AG04449 (cell line): ENCODE results near the gene SLC2A5.

ENCODE experiments used
- CTCF ChIA-PET: fragments of 350-600 bp; formaldehyde crosslinking; extraction: SDS; loops from one replicate; lab custom pipeline; 2021; ENCODE audit warnings: antibody characterized with exemption; lab: Yijun Ruan, JAX
- POLR2A ChIA-PET: fragments of 400-600, 350-600 bp; formaldehyde crosslinking; extraction: SDS; loops from one replicate; lab custom pipeline; 2020; ENCODE audit warnings: antibody characterized with exemption, inconsistent platforms; lab: Yijun Ruan, JAX
- DNase-seq: peaks from one replicate; pipeline ENCODE4 v3.0.0-alpha.2; 2010; ENCODE audit warnings: low read depth, low spot score
- H3K4me3 ChIP-seq: 2 replicates; pipeline ENCODE4 v1.5.1; 2011; ENCODE audit warnings: low read depth, mild to moderate bottlenecking, control low read depth, low read length
- TF ChIP-seq, protein P1 (sequence below): IDR thresholded peaks from one replicate; pipeline ENCODE4 v1.5.1; 2011; ENCODE audit warnings: mild to moderate bottlenecking, moderate library complexity, low read length, control low read depth, inconsistent platforms; ENCODE audit not compliant: insufficient read depth; ENCODE audit errors: missing control alignments

SLC2A5 gene

DNA sequence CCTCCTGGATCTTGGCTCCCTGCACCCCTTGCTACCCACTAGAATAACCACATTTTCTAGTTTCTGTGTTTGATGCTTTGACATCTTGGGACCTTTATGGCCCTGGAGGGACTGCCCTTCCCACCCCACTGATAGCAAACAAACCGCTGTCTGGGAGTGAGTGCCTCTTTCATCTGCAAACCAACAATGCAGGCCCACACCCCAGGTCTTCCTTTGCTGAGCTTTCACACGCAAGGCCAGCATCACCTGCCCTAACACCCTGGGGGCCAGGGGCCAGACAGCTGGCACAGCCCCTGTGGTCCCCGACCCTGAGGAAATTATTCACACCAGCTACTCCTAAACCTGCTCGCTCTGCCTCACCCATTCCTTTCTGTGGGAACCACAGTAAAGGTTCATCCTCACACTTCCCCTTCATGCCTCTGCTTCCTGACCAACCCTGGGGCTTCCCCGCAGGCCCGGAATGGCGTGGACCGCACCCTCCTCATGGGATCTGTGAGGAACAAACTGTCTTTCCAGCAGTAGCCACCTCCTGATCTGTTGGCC, 58.6 kb downstream of the SLC2A5 start:
- TF ChIP-seq, protein P1, sequence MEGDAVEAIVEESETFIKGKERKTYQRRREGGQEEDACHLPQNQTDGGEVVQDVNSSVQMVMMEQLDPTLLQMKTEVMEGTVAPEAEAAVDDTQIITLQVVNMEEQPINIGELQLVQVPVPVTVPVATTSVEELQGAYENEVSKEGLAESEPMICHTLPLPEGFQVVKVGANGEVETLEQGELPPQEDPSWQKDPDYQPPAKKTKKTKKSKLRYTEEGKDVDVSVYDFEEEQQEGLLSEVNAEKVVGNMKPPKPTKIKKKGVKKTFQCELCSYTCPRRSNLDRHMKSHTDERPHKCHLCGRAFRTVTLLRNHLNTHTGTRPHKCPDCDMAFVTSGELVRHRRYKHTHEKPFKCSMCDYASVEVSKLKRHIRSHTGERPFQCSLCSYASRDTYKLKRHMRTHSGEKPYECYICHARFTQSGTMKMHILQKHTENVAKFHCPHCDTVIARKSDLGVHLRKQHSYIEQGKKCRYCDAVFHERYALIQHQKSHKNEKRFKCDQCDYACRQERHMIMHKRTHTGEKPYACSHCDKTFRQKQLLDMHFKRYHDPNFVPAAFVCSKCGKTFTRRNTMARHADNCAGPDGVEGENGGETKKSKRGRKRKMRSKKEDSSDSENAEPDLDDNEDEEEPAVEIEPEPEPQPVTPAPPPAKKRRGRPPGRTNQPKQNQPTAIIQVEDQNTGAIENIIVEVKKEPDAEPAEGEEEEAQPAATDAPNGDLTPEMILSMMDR, result no peak
- CTCF ChIA-PET, result interaction anchor here (0.7 to 13.0 kb wide), 6 partner anchors 9 to 96 kb away, joined by 3 to 157 read pairs (median 4); no protein-coding TSS in a partner anchor
- DNase-seq, result no peak
- POLR2A ChIA-PET, result no interaction called here
- no peak overlapping the region for H3K4me3 ChIP-seq

DNA sequence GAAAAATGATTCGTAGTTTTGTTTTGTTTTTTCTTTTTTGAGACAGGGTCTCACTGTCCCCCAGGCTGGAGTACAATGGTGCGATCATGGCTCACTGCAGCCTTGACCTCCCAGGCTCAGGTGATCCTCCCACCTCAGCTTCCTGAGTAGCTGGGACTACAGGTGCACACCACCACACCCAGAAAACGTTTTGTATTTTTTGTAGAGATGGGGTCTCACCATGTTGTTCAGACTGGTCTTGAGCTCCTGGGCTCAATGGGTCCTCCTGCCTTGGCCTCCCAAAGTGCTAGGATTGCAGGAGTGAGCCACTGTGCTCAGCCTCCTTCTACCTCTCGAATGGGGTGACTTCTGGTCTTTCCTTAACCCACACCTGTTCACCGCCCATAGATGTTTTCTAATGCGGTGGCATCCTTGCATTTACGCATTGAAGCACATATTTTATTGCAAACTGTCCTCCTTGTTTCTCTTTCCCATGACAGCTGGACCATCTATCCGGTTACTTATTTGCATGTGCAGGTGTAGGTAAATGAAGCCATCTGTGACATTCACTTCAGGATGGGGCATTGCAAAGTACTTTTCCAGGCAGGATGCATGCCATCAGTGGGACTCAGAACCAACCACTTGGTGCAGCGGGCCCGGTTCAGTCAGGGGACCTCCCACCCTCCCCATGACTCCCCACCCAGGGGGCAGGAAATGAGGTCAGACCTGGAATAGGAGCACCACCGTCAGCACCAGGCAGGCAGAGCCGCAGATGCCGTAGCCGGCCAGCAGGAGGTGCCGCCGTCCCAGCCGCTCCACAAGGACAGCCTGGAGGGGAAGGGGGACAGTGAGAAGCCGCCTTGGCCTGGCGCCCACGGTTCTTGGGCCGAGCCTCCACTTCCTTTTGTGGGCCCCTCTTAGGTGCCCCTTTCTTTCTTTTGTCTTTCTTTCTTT, 59.7 kb downstream of the SLC2A5 start:
- ChIA-PET POLR2A (no interaction called here), CTCF (interaction anchor here (1.1 to 13.0 kb wide), 6 partner anchors 9 to 99 kb away, joined by 3 to 157 read pairs (median 4); no protein-coding TSS in a partner anchor)
- H3K4me3 ChIP-seq, result no peak overlapping the region
- TF ChIP-seq, protein P1, result peak; percentile 68
- no peak for DNase-seq

DNA sequence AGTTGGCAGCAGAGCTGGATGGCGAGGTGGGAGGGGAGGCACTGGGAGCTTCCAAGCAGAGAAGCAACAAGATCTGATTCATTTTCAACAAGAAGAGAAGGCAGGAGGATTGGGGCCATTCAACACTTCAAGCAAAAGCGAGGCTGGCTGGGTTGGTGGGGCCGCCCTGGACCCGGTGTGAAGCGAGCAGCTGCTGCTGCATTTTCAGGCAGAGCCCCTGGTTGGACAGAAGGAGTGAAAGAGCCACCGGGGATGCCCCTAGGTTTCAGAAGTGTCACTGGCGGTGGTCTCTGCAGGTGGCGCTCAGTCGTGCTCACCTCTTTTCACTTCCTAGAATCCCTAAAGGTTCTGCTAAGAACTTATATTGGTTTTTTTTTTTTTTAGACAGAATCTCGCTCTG, 61.2 kb downstream of the SLC2A5 start:
- DNase-seq, result no peak
- TF ChIP-seq, protein P1, result no peak
- no peak overlapping the region for H3K4me3 ChIP-seq
- CTCF ChIA-PET, result interaction anchor here (0.7 to 13.0 kb wide), 10 partner anchors 10 to 97 kb away, joined by 3 to 157 read pairs (median 4); no protein-coding TSS in a partner anchor
- POLR2A ChIA-PET, result no interaction called here

DNA sequence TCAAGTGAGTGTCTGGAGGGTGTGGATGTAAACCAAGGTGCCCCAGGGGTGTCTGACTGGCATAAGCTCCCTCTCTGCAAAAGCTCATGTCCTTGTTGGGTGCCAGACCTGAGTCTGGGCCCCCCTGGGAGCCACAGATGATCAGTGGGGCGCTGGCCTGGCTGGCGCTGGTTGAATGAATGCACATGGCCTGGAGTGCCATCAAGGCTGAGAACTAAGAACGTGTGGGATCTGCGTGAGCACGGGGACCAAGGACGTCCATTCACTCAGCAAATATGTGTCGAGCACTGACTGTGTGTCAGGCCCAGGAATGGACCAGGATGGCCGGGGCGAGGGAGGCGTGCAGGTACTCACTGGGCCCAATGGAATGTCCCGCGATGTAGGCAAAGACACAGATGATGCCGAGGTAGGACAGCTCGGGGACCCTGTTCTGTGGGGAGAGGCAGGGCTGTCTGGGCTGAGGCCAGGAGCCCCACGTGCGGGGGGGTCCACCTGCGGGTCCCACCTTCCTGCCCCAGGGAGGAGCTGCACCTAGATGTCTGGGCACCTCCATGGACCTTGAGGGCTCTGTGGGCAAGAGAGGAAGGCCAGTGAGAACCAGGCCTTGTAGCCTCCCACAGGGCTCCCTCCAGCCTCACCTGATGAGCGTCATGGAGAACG, 62.3 kb downstream of the SLC2A5 start:
- no peak for DNase-seq
- ChIA-PET CTCF (interaction anchor here (1.0 to 13.0 kb wide), 8 partner anchors 9 to 97 kb away, joined by 3 to 189 read pairs (median 6); no protein-coding TSS in a partner anchor), POLR2A (no interaction called here)
- TF ChIP-seq, protein P1, result no peak
- H3K4me3 ChIP-seq, result no peak overlapping the region

DNA sequence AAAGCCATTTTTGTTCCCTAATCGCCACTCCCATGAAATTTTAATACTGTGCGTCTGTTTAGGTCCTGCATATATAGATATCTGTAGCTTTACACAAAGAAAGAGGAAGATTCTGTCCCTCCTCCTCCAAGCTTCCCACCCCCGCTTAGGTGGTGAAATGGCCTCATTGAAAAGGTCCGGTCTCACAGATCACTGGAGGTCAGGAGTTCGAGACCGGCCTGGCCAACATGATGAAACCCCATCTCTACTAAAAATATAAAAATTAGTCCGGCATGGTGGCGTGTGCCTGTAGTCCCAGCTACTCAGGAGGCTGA, 64.1 kb downstream of the SLC2A5 start:
- CTCF ChIA-PET, result interaction anchor here (0.7 to 13.0 kb wide), 58 partner anchors 8 to 540 kb away, joined by 3 to 189 read pairs (median 6); partner anchors contain the start of gene SLC2A5
- no peak for DNase-seq
- POLR2A ChIA-PET, result no interaction called here
- TF ChIP-seq, protein P1, result no peak
- no peak overlapping the region for H3K4me3 ChIP-seq
